ENCODE data around the gene PARD3B. TPM values are rescaled to one million over a fixed set of nuclear protein-coding genes. Genes with fewer than 3 reads are reported as not detected.

Gene PARD3B
- total RNA-seq, 6 experiments from 2014 or later = 5.3 to 11.2 (median 8.3) TPM

DNA sequence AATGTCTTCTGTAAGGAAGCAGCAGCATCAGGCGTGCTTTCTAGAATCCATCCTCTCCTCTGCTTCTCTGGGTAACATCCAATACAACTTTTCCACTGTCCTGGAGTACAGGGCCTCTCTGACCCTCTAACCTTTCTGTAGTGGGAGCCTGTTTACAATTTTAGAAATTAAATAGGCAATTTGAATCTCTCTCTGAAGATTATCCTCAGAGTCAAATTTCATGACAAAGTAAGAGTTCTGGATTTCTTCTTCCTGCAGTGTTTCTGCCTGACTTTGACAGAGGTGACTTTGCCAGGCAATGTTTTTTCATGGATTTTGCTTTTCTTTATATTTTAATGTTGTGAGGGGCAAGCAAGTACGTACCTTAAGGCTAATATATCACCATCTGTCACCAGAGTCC is 558.4 kb downstream of the PARD3B start:
- no peak for DNase-seq
- Histone ChIP-seq H3K36me3 (no peaks in the 10 kb centered on the region), H3K27me3 (no peaks in the 10 kb centered on the region), H3K27ac (no peak overlapping the region), H3K9me3 (no peaks in the 10 kb centered on the region), H3K4me1 (no peaks in the 10 kb centered on the region), H3K4me3 (no peak overlapping the region)
- WGBS (ENCODE audit: insufficient coverage, low coverage, low lambda C conversion rate, missing lambda C conversion rate) = 83% methylated on average over 2 of the region's 2 CpGs
- intact Hi-C loops (cut with DNase I) = no loop called here
- ATAC-seq = no peak
- no peak for TF ChIP-seq POLR2A (IDR thresholded peaks at IDR 0.05)

DNA sequence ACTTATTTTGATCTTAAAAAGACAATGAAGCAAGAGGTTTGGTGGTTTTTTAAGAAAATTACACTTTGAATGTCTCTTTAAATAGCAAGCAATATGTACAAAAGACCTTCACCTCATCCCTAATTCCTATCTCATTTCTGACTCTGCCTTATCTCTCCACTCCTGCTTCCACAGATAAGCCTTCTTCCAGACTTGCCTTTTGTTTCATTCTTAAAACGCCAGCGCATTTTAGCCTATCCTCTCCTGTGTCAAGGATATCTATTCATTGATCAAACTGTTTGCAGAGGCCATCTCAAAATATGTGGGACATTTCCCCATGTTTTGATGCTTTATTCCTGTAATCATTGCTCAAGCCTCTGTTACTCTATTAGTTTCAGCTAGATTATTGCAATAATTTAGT is 562.5 kb downstream of the PARD3B start:
- H3K9me3 ChIP-seq = no peaks in the 10 kb centered on the region
- H3K27ac ChIP-seq = no peak overlapping the region
- no peak for ATAC-seq
- intact Hi-C loops (cut with DNase I) = no loop called here
- 58% methylated on average over 2 of the region's 2 CpGs for WGBS (ENCODE audit: insufficient coverage, low coverage, low lambda C conversion rate, missing lambda C conversion rate)
- H3K36me3 ChIP-seq = no peaks in the 10 kb centered on the region
- no peaks in the 10 kb centered on the region for H3K4me1 ChIP-seq
- H3K27me3 ChIP-seq = no peaks in the 10 kb centered on the region
- DNase-seq = no peak
- TF ChIP-seq POLR2A (IDR thresholded peaks at IDR 0.05) = no peak
- TF ChIP-seq, protein P1, sequence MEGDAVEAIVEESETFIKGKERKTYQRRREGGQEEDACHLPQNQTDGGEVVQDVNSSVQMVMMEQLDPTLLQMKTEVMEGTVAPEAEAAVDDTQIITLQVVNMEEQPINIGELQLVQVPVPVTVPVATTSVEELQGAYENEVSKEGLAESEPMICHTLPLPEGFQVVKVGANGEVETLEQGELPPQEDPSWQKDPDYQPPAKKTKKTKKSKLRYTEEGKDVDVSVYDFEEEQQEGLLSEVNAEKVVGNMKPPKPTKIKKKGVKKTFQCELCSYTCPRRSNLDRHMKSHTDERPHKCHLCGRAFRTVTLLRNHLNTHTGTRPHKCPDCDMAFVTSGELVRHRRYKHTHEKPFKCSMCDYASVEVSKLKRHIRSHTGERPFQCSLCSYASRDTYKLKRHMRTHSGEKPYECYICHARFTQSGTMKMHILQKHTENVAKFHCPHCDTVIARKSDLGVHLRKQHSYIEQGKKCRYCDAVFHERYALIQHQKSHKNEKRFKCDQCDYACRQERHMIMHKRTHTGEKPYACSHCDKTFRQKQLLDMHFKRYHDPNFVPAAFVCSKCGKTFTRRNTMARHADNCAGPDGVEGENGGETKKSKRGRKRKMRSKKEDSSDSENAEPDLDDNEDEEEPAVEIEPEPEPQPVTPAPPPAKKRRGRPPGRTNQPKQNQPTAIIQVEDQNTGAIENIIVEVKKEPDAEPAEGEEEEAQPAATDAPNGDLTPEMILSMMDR (IDR thresholded peaks at IDR 0.05) = no peak
- no peak overlapping the region for H3K4me3 ChIP-seq

DNA sequence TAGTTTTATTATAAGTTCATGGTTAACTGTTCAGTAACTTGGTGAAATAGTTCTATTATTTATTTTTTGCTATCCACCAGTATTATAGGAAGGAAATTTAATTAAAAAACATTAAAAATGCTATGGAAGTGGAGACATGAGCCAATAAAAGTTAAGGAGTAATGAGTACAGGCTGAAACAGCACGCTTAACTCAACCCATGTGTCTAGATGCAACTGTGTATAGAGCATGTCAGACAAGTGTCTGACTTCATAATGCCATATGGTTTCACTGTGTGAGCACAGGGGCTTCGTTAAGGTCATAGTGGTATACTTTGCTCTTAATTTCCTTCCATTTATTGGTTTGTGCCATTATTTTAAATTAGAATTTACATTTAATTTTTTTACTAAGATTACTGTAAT is 570.2 kb downstream of the PARD3B start:
- TF ChIP-seq, protein P1 (IDR thresholded peaks at IDR 0.05) = no peak
- no peak for TF ChIP-seq POLR2A (IDR thresholded peaks at IDR 0.05)
- ATAC-seq (no peak), DNase-seq (no peak)
- Histone ChIP-seq H3K27me3 (no peaks in the 10 kb centered on the region), H3K27ac (no peak overlapping the region), H3K9me3 (no peaks in the 10 kb centered on the region), H3K4me3 (no peak overlapping the region), H3K36me3 (no peaks in the 10 kb centered on the region), H3K4me1 (no peaks in the 10 kb centered on the region)
- intact Hi-C loops (cut with DNase I) = no loop called here
- 100% methylated on average over 2 of the region's 2 CpGs for WGBS (ENCODE audit: insufficient coverage, low coverage, low lambda C conversion rate, missing lambda C conversion rate)

DNA sequence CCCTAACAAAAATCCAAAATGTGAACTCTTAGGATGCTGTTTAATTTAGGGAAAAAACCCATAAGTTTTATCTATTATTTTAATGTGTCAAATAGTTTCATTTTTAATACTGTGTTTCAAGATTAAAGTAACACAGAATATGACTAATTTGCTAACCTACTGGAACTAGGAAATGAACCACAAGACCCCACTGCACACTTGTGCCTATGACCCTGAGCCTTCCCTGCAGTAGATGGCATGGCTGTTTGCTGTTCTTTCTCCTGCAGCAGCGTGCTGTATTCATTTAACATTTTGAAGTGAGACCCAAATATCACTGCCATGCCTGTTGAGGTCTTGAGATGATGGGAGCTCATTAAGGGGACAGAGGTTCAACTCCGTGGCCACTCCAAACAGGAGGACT is 571.9 kb downstream of the PARD3B start:
- Histone ChIP-seq H3K9me3 (no peaks in the 10 kb centered on the region), H3K4me3 (no peak overlapping the region), H3K27me3 (no peaks in the 10 kb centered on the region), H3K27ac (no peak overlapping the region), H3K4me1 (no peaks in the 10 kb centered on the region), H3K36me3 (no peaks in the 10 kb centered on the region)
- no peak for DNase-seq
- WGBS (ENCODE audit: insufficient coverage, low coverage, low lambda C conversion rate, missing lambda C conversion rate) = 100% methylated on average over 2 of the region's 2 CpGs
- TF ChIP-seq POLR2A (IDR thresholded peaks at IDR 0.05) = no peak
- TF ChIP-seq, protein P1 (IDR thresholded peaks at IDR 0.05) = no peak
- no peak for ATAC-seq
- intact Hi-C loops (cut with DNase I) = no loop called here

DNA sequence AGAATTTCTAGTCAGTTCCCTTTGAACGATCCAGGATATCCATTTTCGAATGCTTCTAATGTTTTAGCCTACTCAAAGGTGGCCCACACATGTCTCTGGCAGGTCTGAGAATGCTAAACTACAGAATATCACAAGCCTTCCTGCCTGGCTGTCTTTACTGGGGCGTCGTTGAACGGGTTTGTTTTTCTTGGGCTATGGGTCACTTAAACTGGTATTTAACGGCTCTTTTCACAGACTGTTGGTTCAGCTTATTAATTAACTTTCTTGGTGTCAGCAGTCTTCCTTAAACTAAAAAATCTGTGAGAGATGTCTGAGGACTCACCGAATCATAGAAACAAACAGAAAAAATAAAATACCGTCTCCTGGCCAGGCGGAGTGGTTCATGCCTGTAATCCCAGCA is 573.9 kb downstream of the PARD3B start:
- H3K36me3 ChIP-seq = no peaks in the 10 kb centered on the region
- 90% methylated on average over 8 of the region's 9 CpGs for WGBS (ENCODE audit: insufficient coverage, low coverage, low lambda C conversion rate, missing lambda C conversion rate)
- no peaks in the 10 kb centered on the region for H3K27me3 ChIP-seq
- no peaks in the 10 kb centered on the region for H3K9me3 ChIP-seq
- TF ChIP-seq, protein P1 (IDR thresholded peaks at IDR 0.05) = no peak
- TF ChIP-seq POLR2A (IDR thresholded peaks at IDR 0.05) = no peak
- no peaks in the 10 kb centered on the region for H3K4me1 ChIP-seq
- no peak for DNase-seq
- H3K4me3 ChIP-seq = no peak overlapping the region
- no peak overlapping the region for H3K27ac ChIP-seq
- intact Hi-C loops (cut with DNase I) = no loop called here
- ATAC-seq = no peak
